Activated CD8-positive, alpha-beta memory T cell treated with anti-CD3 and anti-CD28 coated beads, Interleukin-2, amount 50 U/mL, for 1 hour (primary cell): ENCODE data around the gene EAF1.
"Not testable (repeated sequence)": the region's sequence is repeated elsewhere in the genome, so short reads cannot be mapped to it uniquely, and the experiment has no call there.

Source experiments
- DNase-seq: peaks from one replicate; pipeline ENCODE4 v3.0.0-alpha.2; 2020; ENCODE audit errors: extremely low read depth

EAF1 gene

DNA sequence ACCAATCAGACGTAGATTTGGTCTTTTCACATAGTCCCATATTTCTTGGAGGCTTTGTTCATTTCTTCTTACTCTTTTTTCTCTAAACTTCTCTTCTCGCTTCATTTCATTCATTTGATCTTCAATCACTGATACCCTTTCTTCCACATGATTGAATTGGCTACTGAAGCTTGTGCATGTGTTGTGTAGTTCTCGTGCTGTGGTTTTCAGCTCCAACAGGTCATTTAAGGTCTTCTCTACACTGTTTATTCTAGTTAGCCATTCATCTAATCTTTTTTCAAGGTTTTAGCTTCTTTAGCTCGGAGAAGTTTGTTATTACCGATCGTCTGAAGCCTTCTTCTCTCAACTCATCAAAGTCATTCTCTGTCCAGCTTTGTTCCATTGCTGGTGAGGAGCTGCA, 57.2 kb downstream of the EAF1 start:
- DNase-seq: not testable (repeated sequence)

DNA sequence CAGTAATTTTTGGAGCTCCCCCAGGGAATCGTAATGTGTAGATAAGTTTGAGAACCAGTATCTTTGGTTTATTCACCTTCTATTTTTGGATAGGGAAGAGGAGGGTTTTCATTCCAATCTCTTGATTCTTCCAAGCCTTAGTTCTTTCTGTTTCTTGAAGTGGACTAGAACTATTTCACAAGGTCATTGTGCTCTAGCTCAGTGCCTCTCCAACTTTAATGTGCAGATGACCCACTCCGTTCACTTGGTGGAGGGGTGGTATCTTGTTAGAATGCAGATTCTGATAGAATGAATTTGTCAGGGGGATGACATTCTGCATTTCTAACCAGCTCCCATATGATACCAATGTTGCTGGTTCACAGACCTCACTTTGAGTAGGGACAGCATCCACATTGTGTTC, 58.6 kb downstream of the EAF1 start:
- no peak for DNase-seq

DNA sequence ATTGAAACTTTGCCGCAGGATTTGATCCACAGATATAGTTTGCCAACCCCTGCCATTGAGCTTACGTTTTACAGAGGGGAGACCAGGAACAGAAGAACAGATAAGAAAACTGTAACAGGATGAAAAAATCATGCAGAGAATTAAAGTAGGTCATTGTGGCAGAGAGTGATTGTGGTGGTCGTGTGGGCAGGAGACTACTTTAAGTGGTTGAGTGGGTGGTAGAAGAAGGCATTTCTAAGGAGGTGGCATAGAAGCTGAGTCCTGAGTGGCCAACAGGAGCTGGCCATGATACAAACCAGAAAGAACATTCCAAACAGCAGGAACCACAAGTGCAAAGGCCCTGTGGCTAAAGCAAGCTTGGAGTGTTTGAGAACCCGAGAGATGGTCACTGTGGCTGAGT, 59.6 kb downstream of the EAF1 start:
- no peak for DNase-seq

DNA sequence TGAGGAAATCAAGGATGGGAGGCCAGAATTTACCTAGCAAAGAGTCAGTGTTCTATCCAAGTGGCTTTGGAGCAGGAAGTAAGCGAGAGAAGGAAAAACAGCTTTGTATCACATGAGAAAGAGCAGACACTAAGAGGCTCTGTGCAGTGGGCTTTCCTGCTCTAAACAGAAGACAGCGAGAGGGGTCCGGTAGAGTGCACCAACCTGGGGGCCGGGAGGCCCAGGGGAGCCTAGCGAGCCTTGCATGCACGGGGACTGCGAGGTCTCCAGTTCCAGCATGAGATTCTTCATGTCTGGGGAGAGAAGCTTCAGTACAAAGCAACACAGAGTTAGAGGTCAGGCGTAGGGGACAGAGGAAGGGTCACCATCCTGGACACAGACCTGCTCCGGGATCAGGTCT, 60.6 kb downstream of the EAF1 start:
- no peak for DNase-seq

DNA sequence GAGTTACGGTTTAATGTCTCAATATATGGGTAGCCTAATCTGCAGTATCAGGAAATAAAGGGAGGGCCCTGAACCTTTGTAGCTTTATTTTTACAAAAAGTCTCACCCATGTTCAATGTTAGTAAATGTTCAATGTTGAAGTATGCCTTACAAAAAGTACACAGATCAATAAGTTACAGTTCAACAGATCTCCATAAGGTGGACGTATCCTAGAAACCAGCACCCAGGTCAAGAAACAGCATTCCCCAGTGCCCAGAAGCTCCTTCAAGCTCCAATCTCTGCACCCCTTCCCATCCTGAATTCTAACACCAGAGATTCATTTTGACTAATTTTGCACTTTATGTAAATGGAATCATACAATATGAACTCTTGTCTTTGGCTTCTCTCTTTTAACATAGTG, 62.8 kb downstream of the EAF1 start:
- no peak for DNase-seq

DNA sequence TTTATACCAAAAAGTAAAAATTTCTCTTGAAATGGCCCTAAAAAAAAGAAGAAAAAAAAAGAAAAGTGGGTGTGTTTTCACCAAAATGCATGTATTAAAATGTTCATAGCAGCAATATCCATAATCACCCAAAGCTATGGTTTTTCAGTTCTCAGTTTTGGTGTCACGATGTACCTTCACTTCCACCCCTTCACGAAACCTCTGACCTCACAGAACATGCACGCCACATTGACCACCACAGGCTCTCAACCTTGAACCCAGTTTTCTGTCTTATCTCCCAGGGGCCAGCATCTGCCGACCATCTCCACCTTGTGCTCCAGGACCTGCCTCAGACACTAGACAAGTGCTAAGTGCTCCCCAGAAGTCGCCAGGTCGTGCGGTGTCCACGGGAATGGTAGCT, 63.7 kb downstream of the EAF1 start:
- no peak for DNase-seq
